Activated gamma-delta T cell treated with Interleukin-2 at 50 U/mL for 16 hours (primary cell): ENCODE data around the gene SEC16A.
"Not testable (repeated sequence)": the region's sequence is repeated elsewhere in the genome, so short reads cannot be mapped to it uniquely, and the experiment has no call there.

Experiments
- DNase-seq: peaks from one replicate; pipeline ENCODE4 v3.0.0-alpha.2; 2020

SEC16A gene

GRCh38 chr9:136412962-136413361, 69.9 kb downstream of the SEC16A start:
- DNase-seq = no peak

GRCh38 chr9:136411378-136411777, 71.5 kb downstream of the SEC16A start:
- DNase-seq = no peak

GRCh38 chr9:136410500-136411287, 72.1 kb downstream of the SEC16A start, which contains the start of the genes ENTR1 and PMPCA:
Gene ENTR1, minus strand, starts transcription at chr9:136410614. Its CDS starts 217 bp downstream, at chr9:136410397.
Gene PMPCA, plus strand, starts transcription at chr9:136410658. Its CDS starts 11 bp downstream, at chr9:136410669.
- DNase-seq = peak; percentile 93

DNA sequence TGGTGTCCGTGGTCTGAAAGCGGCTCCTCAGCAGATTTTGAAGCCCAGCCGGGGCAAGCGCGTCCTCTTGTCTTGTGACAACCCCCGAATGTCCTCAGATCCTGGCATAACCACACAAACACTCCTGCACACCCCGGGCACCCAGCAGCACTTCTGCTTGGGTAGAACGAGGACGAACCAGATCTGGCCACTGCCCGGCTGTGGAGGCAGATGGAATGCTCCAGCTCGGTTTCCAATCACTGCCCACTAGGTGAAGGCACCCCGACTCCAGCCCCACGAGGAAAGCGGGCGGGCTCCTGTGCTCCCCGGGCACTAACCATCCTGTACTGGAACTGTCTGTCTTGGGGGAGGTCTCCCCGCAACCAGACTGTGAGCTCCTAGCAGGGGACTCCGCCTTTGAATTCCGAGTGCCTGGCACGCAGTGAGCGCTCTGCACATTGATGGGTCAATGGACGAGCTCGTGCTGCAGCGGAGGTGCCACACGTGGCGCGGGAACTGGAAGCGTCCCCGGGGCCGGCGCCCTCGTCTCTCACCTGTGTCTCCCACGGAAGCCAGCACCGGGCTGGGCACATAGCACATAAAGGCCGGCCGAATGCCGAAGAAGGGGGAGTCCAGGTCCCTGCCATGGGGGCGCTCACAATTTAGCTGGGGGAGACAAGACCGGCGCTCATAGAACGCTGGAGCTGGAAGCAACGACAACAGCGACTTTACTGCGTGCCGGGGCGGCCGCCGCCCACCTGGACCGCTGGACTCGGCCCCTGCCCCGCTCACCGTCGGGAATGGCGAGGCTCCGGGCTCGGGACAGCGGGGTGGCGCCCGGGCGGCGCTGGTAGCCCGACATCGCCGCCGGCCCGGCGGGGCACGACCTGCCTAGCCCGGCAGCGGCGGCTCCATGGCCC, 73.0 kb downstream of the SEC16A start:
- DNase-seq = peak; percentile 19

DNA sequence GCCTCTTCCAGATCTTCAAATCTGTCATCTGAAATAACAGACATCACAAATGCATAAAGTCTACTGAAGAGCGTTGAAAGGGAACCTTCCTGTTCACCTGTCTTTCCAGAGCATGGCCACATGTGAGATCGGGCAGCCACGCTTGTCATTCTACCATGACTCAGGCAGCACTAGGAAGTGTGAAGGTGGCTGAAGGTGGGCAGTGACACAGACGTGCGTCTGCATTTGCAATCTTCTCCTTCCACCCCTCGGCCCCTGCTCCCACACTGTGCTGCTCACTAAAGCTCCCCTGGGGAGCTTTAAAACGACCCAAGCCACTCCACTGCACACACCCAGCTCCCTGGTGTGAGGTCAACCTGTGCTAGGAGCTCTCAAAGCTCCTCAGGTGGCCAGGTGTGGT, 74.9 kb downstream of the SEC16A start:
- no peak for DNase-seq

DNA sequence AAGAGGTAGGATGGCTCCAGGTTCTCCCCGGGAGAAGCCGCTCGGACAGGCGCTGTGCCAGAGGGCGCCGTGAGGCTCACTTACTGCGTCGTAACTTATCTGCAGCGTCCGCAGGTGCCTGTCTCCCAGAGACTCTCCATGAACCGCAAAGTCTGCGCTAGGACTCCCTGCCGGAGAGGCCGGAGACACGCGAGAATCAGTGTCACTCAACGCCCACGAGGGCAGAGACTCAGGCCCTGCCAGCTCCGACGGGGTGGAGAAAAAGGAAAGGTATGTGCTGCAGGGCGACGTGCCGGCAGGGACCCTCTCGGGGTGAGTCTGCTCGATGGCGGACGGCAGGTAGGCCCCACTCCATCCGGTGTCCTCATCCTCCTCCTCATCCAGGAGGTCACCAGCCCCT, 75.8 kb downstream of the SEC16A start:
- not testable (repeated sequence) for DNase-seq

- DNase-seq = not testable (repeated sequence)
Observed at GRCh38 chr9:136405904-136406303, 76.9 kb downstream of the SEC16A start.

- DNase-seq = no peak
Observed at GRCh38 chr9:136405481-136405880, 77.4 kb downstream of the SEC16A start.

DNA sequence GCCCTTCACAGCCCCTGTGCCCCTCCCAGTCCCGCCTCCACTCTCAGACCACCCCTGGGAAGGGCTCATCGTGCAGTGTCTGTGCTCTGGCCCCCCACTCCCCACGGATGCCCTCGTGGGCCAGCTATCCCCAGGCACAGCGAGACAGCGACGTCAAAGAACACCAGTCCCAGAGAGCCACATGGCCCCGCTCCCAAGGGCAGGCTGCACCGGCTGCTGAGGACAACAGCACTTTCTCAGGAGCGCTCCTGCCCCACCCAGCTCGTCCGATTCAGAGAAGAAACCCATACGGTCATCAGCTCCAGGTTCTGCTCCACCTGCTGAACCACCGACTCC, 78.1 kb downstream of the SEC16A start:
- DNase-seq = no peak

DNA sequence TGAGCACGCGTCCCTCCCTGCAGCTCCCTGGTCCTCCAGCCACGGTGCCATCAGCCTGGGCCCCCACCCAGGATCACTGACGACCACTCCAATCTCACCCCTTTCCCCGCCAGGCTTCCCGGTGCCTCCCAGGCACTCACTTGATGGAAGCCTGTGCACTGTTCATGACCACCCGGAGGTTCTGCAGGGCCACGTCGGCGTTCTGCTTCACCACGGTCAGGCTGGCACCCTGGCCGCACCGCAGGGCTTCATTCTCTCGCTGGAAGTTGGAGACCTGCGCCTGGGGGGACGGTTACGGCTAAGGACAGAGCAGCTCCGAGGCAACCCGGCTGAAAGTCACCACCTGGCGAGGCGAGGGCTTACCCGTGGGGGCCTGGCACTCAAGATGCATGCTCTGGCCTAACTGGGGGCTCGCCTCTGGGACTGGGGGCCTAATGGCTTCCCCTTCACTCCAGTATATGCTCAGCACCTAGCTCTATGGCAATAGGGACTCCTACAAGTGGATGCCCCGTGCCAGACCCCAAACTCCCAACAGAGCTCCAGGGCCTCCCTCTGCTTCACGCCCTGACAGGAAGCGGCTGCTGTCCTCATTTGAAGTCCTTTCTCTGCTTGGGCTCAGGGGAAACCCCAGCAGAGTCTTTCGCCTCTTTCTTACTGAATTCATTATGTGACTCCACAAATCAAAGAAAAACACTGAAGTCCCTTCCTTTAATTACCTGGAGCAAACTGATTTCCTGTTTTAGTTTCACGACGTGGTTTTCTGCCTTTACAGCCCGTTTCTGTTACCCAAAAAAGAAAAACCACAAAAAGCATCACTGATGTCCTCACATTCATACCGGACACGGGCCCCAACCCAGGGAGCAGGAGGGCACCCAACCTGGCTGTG, 78.7 kb downstream of the SEC16A start:
- peak; percentile 16 for DNase-seq

DNA sequence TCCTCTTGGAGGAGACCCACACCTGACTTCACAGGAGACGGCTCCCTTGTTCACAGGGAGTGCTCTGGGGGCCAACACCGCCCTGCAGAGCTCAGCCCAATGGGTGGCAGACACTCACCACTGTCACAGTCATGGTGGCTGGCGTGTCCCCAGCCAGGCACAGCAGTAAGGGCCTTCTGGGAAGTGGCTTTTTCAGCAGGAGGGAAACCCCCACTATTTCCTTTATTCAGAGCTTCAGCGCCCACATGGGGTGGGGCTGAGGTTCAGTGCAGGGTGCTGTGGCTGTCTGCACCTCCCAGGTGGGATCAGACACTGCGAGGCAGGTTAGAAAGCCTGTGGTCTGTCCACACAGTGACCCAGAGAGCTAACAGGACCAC, 79.3 kb downstream of the SEC16A start:
- peak; percentile 55 for DNase-seq

GRCh38 chr9:136402067-136402466, 80.8 kb downstream of the SEC16A start:
- no peak for DNase-seq

DNA sequence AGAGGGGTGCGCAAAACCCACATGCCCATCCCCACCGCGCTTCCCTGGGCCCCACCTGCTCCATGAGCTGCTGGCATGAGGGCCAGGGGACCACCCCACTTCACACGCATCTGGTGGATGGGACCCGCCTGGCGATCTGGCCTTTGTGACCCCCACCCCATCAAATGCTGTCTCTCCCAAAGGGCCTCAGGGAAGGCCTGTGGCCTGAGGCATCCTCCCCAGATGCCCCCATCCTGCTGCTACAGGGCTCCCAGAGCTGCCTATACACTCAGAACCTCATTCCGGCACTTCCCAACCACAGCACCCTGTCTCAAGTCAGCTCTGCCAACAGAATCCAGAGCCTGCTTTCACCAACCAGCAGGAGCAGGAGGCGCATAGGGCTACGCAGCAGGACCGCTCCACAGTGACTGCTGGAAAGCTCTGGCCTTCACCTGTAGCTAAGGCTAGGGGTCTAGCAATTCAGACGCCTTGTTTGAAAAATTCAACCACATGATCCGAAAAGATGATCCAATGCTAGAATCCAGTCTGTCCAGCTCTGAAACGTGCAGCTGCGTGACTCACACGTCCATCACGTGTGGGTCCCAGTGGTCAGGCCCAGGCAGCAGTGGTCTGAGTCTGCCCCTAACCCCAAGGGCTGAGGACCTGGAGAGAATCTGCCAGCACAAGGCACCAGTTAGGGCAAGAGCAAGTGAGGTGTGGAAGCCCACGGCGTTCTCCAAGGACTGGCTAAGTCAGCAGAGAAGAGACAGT, 81.5 kb downstream of the SEC16A start:
- DNase-seq = no peak

- DNase-seq = peak; percentile 83
Observed at GRCh38 chr9:136400038-136400834, 82.6 kb downstream of the SEC16A start, which contains the start of gene SNAPC4. Gene SNAPC4, minus strand, starts transcription at chr9:136400170. Its CDS starts 1,742 bp downstream, at chr9:136398428.

- DNase-seq = peak; percentile 20
Observed at GRCh38 chr9:136399176-136400037, 83.4 kb downstream of the SEC16A start.

GRCh38 chr9:136398286-136398685, 84.6 kb downstream of the SEC16A start:
- no peak for DNase-seq

GRCh38 chr9:136397643-136398042, 85.2 kb downstream of the SEC16A start:
- no peak for DNase-seq

- DNase-seq = no peak
Observed at GRCh38 chr9:136396219-136396515, 86.7 kb downstream of the SEC16A start.

DNA sequence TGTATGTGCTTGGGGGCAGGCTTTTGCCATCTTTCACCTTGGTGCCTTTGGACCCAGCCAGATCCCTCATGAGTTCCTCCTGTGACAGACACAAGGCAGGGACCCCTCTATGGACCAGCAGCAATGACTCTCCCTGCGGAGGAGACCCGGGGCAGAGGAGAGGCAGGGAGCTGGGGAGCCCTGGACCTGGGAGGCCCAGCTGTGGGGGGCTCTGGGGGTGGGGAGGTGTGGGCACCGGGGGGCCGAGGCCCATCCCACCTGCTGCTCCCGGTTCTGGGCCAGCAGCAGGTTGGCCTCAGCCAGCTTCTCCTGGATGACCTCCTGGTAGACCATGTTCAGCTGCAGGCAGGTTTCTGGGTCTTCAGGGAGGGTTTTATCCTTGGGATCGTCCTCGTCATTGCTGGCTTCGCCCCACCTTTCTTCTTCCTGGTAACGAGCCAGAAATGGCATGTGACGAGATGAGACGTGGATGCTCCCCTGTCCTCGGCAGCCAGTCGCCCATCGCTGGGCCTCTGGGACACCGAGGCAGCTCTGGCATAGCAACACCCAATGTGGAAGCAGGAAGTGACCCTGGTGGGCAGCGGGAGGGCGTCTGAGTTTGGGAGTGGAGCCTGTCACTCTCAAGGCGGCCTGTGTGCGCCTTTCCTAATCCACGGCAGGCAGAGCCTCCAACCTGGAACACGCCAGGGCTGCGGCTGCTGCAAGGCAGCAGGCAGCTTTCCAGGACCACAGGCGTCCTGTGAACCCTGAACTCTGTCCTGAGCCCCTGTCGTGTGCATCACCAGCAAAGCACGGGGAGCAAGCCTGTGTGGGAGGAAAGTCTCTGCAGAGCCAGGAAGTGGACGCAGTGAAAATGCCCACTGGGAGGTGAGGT, 87.3 kb downstream of the SEC16A start:
- DNase-seq = no peak
